Fibroblast of villous mesenchyme (primary cell): ENCODE data around the gene TMEM108. TPM values are rescaled to one million over a fixed set of nuclear protein-coding genes. Genes with fewer than 3 reads are reported as not detected.

Source experiments
- DNase-seq: peaks from one replicate; pipeline ENCODE4 v3.0.0-alpha.2; 2010; ENCODE audit warnings: low read depth
- H3K4me3 ChIP-seq: 2 replicates; pipeline ENCODE4 v1.5.1; 2011; ENCODE audit warnings: low read depth, mild to moderate bottlenecking, low read length
- CTCF ChIP-seq: IDR thresholded peaks from 2 replicates; pipeline ENCODE4 v1.5.1; 2012; ENCODE audit warnings: low read depth, mild to moderate bottlenecking, low read length; ENCODE audit not compliant: insufficient read depth
- total RNA-seq: library from RNA; depleted of rRNA; stranded (reverse); fragments of >200 nt; gene quantifications from 2 replicates; pipeline ENCODE4 v1.2.3, GENCODE V29; 2012

TMEM108 gene
- total RNA-seq, 1 donor, result under 0.01 TPM

GRCh38 chr3:133264920-133265319 lies 226.7 kb downstream of the TMEM108 start:
- DNase-seq, result no peak
- no peak overlapping the region for H3K4me3 ChIP-seq
- TF ChIP-seq CTCF, result no peak

- no peak overlapping the region for H3K4me3 ChIP-seq
- no peak for DNase-seq
- no peak for TF ChIP-seq CTCF
Observed at GRCh38 chr3:133268726-133269134, 230.5 kb downstream of the TMEM108 start.

- no peak for TF ChIP-seq CTCF
- no peak overlapping the region for H3K4me3 ChIP-seq
- DNase-seq, result no peak
Observed at GRCh38 chr3:133269393-133269792, 231.2 kb downstream of the TMEM108 start.

GRCh38 chr3:133270631-133271030 lies 232.4 kb downstream of the TMEM108 start:
- DNase-seq, result no peak
- no peak overlapping the region for H3K4me3 ChIP-seq
- TF ChIP-seq CTCF, result no peak

- no peak overlapping the region for H3K4me3 ChIP-seq
- TF ChIP-seq CTCF, result no peak
- DNase-seq, result no peak
Observed at GRCh38 chr3:133271042-133271441, 232.9 kb downstream of the TMEM108 start.

- TF ChIP-seq CTCF, result no peak
- DNase-seq, result no peak
- no peak overlapping the region for H3K4me3 ChIP-seq
Observed at GRCh38 chr3:133271539-133271938, 233.3 kb downstream of the TMEM108 start.

- no peak for DNase-seq
- no peak overlapping the region for H3K4me3 ChIP-seq
- no peak for TF ChIP-seq CTCF
Observed at GRCh38 chr3:133273346-133273745, 235.2 kb downstream of the TMEM108 start.
